GM12878 (cell line): ENCODE data around the gene RAB7B. TPM values are rescaled to one million over a fixed set of nuclear protein-coding genes. Genes with fewer than 3 reads are reported as not detected.

Source experiments
- ATAC-seq: fragments of 200-7000 bp; cut with Tn5 transposase; 3 replicates; pipeline ENCODE4 v1.9.1; 2020; ENCODE audit warnings: mild to moderate bottlenecking, moderate library complexity
- BruUV-seq: library from RNA; stranded (reverse); fragments of 400-500 nt; replicated peaks from 2 replicates; lab custom pipeline; 2021; lab: Mats Ljungman, UMichigan
- CTCF ChIA-PET: fragments of 300-600 bp; sonication (Branson Sonifier 250); formaldehyde crosslinking; extraction: SDS; loops from one replicate; lab custom pipeline; 2021; ENCODE audit warnings: inconsistent platforms; lab: Yijun Ruan, JAX
- POLR2A ChIA-PET: fragments of 350-600 bp; formaldehyde crosslinking; extraction: SDS; loops from one replicate; lab custom pipeline; 2021; ENCODE audit warnings: inconsistent platforms; lab: Charles Lee
- RAD21 ChIA-PET: fragments of 300-600 bp; sonication (Branson Sonifier 250); formaldehyde crosslinking; loops from one replicate; lab custom pipeline; 2023; ENCODE audit warnings: antibody characterized with exemption; ENCODE audit not compliant: unreplicated experiment; lab: Charles Lee
- SMC1A ChIA-PET: fragments of 300-600 bp; sonication (Branson Sonifier 250); formaldehyde crosslinking; loops from one replicate; lab custom pipeline; 2023; ENCODE audit not compliant: unreplicated experiment, uncharacterized antibody; lab: Charles Lee
- DNase-seq: peaks from one replicate; pipeline ENCODE4 v3.0.0-alpha.2; 2011; ENCODE audit warnings: low read depth, low spot score
- FAIRE-seq: peaks from 3 replicates; lab custom pipeline; 2011; peaks lifted over from hg19 to GRCh38; lab: Jason Lieb, UNC
- H2AFZ ChIP-seq: 2 replicates; pipeline ENCODE4 v1.6.0; 2011; ENCODE audit warnings: low read depth, low read length, control low read depth; ENCODE audit not compliant: control insufficient read depth
- H3K27ac ChIP-seq: 2 replicates; pipeline ENCODE4 v1.5.1; 2011; ENCODE audit warnings: control low read depth; ENCODE audit not compliant: control insufficient read depth, insufficient read depth
- H3K27me3 ChIP-seq, 2 experiments: replicated peaks in 1 of 2; 2 replicates each; pipeline versions ENCODE4 v1.6.0 to v1.6.1; 2011; ENCODE audit warnings: low read length in 1 of 2; ENCODE audit not compliant: control insufficient read depth in 2 of 2, insufficient read depth in 2 of 2
- H3K36me3 ChIP-seq, 2 experiments: 2 replicates each; pipeline ENCODE4 v1.5.1; 2011; ENCODE audit warnings: low read length in 1 of 2; ENCODE audit not compliant: control insufficient read depth in 2 of 2, insufficient read depth in 2 of 2
- H3K4me1 ChIP-seq: 2 replicates; pipeline ENCODE4 v1.6.1; 2011; ENCODE audit warnings: mild to moderate bottlenecking, low read length, moderate library complexity, mixed read lengths; ENCODE audit not compliant: control insufficient read depth, insufficient read depth
- H3K4me2 ChIP-seq: 2 replicates; pipeline ENCODE4 v1.6.0; 2011; ENCODE audit warnings: control low read depth; ENCODE audit not compliant: control insufficient read depth, insufficient read depth
- H3K4me3 ChIP-seq: fragments of 200-600 bp; sonication (generic); 2 replicates; pipeline ENCODE4 v1.5.1; 2016
- H3K79me2 ChIP-seq: 2 replicates; pipeline ENCODE4 v1.6.0; 2011; ENCODE audit warnings: low read length; ENCODE audit not compliant: control insufficient read depth, insufficient read depth
- H3K9ac ChIP-seq: 2 replicates; pipeline ENCODE4 v1.8.0; 2011; ENCODE audit warnings: low read length, control low read depth, mixed read lengths; ENCODE audit not compliant: control insufficient read depth, insufficient read depth
- H3K9me3 ChIP-seq: replicated peaks from 3 replicates; pipeline ENCODE4 v1.5.1; 2011; ENCODE audit warnings: mild to moderate bottlenecking, low read length; ENCODE audit not compliant: control insufficient read depth, insufficient read depth
- H4K20me1 ChIP-seq: 2 replicates; pipeline ENCODE4 v1.6.0; 2011; ENCODE audit not compliant: control insufficient read depth, insufficient read depth
- BRCA1 ChIP-seq: IDR thresholded peaks from 2 replicates; pipeline ENCODE4 v1.6.1; 2011; ENCODE audit warnings: low read depth, low read length, improper control_type of control experiment
- CHD1 ChIP-seq: IDR thresholded peaks from 2 replicates; pipeline ENCODE4 v1.6.1; 2012; ENCODE audit warnings: low read depth, low read length, improper control_type of control experiment
- E4F1 ChIP-seq: fragments of 450-650 bp; IDR thresholded peaks from 2 replicates; pipeline ENCODE4 v1.6.1; 2018; ENCODE audit warnings: borderline replicate concordance, mild to moderate bottlenecking; ENCODE audit not compliant: partially characterized antibody
- EP300 ChIP-seq, 2 experiments: fragments of 150-350 bp in 1 of 2; IDR thresholded peaks; 2 replicates each; pipeline ENCODE4 v1.6.1; 2011 to 2012; ENCODE audit warnings: low read depth in 2 of 2, low read length in 2 of 2, borderline replicate concordance in 1 of 2, improper control_type of control experiment in 1 of 2, inconsistent platforms in 1 of 2; ENCODE audit not compliant: control insufficient read depth in 1 of 2
- FOXM1 ChIP-seq: IDR thresholded peaks from 2 replicates; pipeline ENCODE4 v1.6.1; 2012; ENCODE audit warnings: low read depth, mild to moderate bottlenecking, inconsistent platforms, low read length, moderate library complexity
- GATAD2B ChIP-seq: fragments of 450-650 bp; conservative IDR thresholded peaks from 2 replicates; pipeline ENCODE4 v1.6.1; 2017; ENCODE audit warnings: low read depth, mild to moderate bottlenecking, moderate library complexity
- KDM1A ChIP-seq: fragments of 200-600 bp; sonication (generic); IDR thresholded peaks from 2 replicates; pipeline ENCODE4 v1.6.1; 2016; ENCODE audit warnings: borderline replicate concordance
- MXI1 ChIP-seq: fragments of 150-350 bp; IDR thresholded peaks from 2 replicates; pipeline ENCODE4 v1.6.1; 2011; ENCODE audit warnings: low read depth, mild to moderate bottlenecking, inconsistent platforms, low read length, improper control_type of control experiment
- NR2F1 ChIP-seq: fragments of 450-650 bp; conservative IDR thresholded peaks from 2 replicates; pipeline ENCODE4 v1.6.1; 2017; ENCODE audit warnings: mild to moderate bottlenecking
- PAX8 ChIP-seq: fragments of 450-650 bp; IDR thresholded peaks from 2 replicates; pipeline ENCODE4 v1.6.1; 2017; ENCODE audit warnings: mild to moderate bottlenecking, moderate library complexity
- PKNOX1 ChIP-seq: fragments of 450-650 bp; IDR thresholded peaks from 2 replicates; pipeline ENCODE4 v1.6.1; 2016; ENCODE audit warnings: mild to moderate bottlenecking
- POLR2A ChIP-seq: IDR thresholded peaks from 2 replicates; pipeline ENCODE4 v1.6.1; 2011; ENCODE audit warnings: low read depth, mild to moderate bottlenecking, low read length
- RBBP5 ChIP-seq: fragments of 200-600 bp; sonication (generic); conservative IDR thresholded peaks from 2 replicates; pipeline ENCODE4 v1.6.1; 2016
- SIN3A ChIP-seq: IDR thresholded peaks from 2 replicates; pipeline ENCODE4 v1.6.1; 2012; ENCODE audit warnings: low read depth, low read length, improper control_type of control experiment
- TCF3 ChIP-seq: IDR thresholded peaks from 2 replicates; pipeline ENCODE4 v1.6.1; 2012; ENCODE audit warnings: low read depth, mild to moderate bottlenecking, low read length, borderline replicate concordance; ENCODE audit not compliant: insufficient read depth
- WRNIP1 ChIP-seq: IDR thresholded peaks from 2 replicates; pipeline ENCODE4 v1.6.1; 2011; ENCODE audit warnings: low read depth, low read length, improper control_type of control experiment, borderline replicate concordance
- ZNF384 ChIP-seq: IDR thresholded peaks from 2 replicates; pipeline ENCODE4 v1.6.1; 2012; ENCODE audit warnings: low read depth, mild to moderate bottlenecking, low read length, improper control_type of control experiment, borderline replicate concordance
- WGBS: methylation state at CpG from one replicate; pipeline ENCODE4 v1.1.6; 2016; ENCODE audit warnings: low lambda C conversion rate; ENCODE audit not compliant: insufficient replicate concordance, insufficient coverage; ENCODE audit errors: missing lambda C conversion rate; 5-methylcytosine and 5-hydroxymethylcytosine counted together
- in situ Hi-C: fragments of 300-500 bp; cut with MboI; formaldehyde crosslinking; loops from 9 replicates; pipeline ENCODE4 v1.14.3; 2018; ENCODE audit warnings: mixed read lengths
- intact Hi-C: fragments of 100-400 bp; cut with micrococcal nuclease; formaldehyde crosslinking; loops from one replicate; pipeline ENCODE4 v1.14.2; 2022; ENCODE audit not compliant: unreplicated experiment
- polyA plus RNA-seq, 11 experiments: library from polyadenylated mRNA; depleted of rRNA in 4 of 11; unstranded in 6 of 11; stranded (reverse) in 5 of 11; fragments of >200 nt; fragmentation: Nextera tagmentation in 4 of 11; fragmentation: Illumina TruSeq in 1 of 11; extraction: Ambion mirVana in 4 of 11; extraction: Trizol in 1 of 11; gene quantifications; 1 replicate in 1 of 11; 2 replicates in 10 of 11; pipeline versions ENCODE4 v1.2.1 to v1.2.3, GENCODE V29; 2011 to 2016; ENCODE audit warnings: inconsistent platforms in 2 of 11, missing spikeins in 2 of 11, low read depth in 1 of 11
- total RNA-seq, 4 experiments: library from RNA; depleted of rRNA in 3 of 4; stranded (reverse); fragments of >200 nt in 3 of 4; fragmentation: Illumina TruSeq in 1 of 4; extraction: Trizol in 1 of 4; gene quantifications; 2 replicates each; pipeline versions ENCODE4 v1.2.1 to v1.2.3, GENCODE V29; 2013 to 2021

The RAB7B gene
- total and polyA plus RNA-seq, 10 of the 15 experiments (the other 5 are each of a cell fraction or from before 2014, with no cell fraction given): 0.09 TPM; not detected in 9

GRCh38 chr1:205934788-205935187, 68.4 kb downstream of the RAB7B start (continued):
- TF ChIP-seq SIN3A: no peak
- TF ChIP-seq TCF3: no peak
- TF ChIP-seq GATAD2B: no peak
- TF ChIP-seq PKNOX1: no peak
- no peak for TF ChIP-seq RBBP5
- no peak for TF ChIP-seq MXI1
- TF ChIP-seq PAX8: no peak
- no peak for TF ChIP-seq KDM1A
- TF ChIP-seq, all 136 proteins: peak for 0

GRCh38 chr1:205933671-205934618, 69.2 kb downstream of the RAB7B start:
- in situ Hi-C loops (no loop called here), intact Hi-C loops (no loop called here)
- no peaks in the 10 kb centered on the region for H3K9me3 ChIP-seq
- no peak overlapping the region for H3K27ac ChIP-seq
- SMC1A ChIA-PET: interaction anchor here (1.4 kb wide), 1 partner anchor 142 kb away, joined by 3 read pairs; no protein-coding TSS in a partner anchor
- no peaks in the 10 kb centered on the region for H3K36me3 ChIP-seq
- H3K4me3 ChIP-seq: no peak overlapping the region
- no peaks in the 10 kb centered on the region for H3K79me2 ChIP-seq
- ATAC-seq: no peak
- H3K27me3 ChIP-seq: peaks cover 5 to 7% of the 10 kb centered on the region in 2 experiments
- RAD21 ChIA-PET: interaction anchor here (1.3 kb wide), 1 partner anchor 44 kb away, joined by 3 read pairs; no protein-coding TSS in a partner anchor
- H3K4me1 ChIP-seq: no peaks in the 10 kb centered on the region
- H3K4me2 ChIP-seq: no peak overlapping the region
- no peak overlapping the region for H3K9ac ChIP-seq
- POLR2A ChIA-PET: no interaction called here
- TF ChIP-seq NR2F1: no peak
- TF ChIP-seq BRCA1: no peak
- TF ChIP-seq CHD1: no peak
- TF ChIP-seq FOXM1: no peak
- no peak for TF ChIP-seq SIN3A
- TF ChIP-seq E4F1: no peak
- TF ChIP-seq POLR2A: no peak
- TF ChIP-seq EP300 (IDR thresholded peaks at IDR 0.05; ENCODE audit: borderline replicate concordance in 1 of 2, control insufficient read depth in 1 of 2, low read depth in 2 of 2, low read length in 2 of 2): no peak
- no peak for TF ChIP-seq ZNF384
- TF ChIP-seq PAX8: no peak
- no peak for TF ChIP-seq WRNIP1
- CTCF ChIA-PET: interaction anchor here (0.6 to 1.2 kb wide), 2 partner anchors 43 to 150 kb away, joined by 3 to 4 read pairs; no protein-coding TSS in a partner anchor
- DNase-seq: no peak
- 24% methylated on average over 7 of the region's 7 CpGs for WGBS
- FAIRE-seq: no peak
- H2AFZ ChIP-seq: no peak overlapping the region
- H4K20me1 ChIP-seq: peaks cover 2% of the 10 kb centered on the region; the same call in 1 of the 2 replicates
- BruUV-seq: no TSS peak
